ENCODE measurements around the gene ALG14.
A peak's percentile ranks its signal among the peaks of the same experiment; 100 is the strongest.

The ALG14 gene

GRCh38 chr1:95086949-95087533 lies 14.3 kb upstream of the ALG14 start:
- DNase-seq (ENCODE audit: low read depth), result no peak
- H3K4me3 ChIP-seq (ENCODE audit: low read depth, low read length), result no peak overlapping the region
- TF ChIP-seq CTCF (IDR thresholded peaks at IDR 0.05; ENCODE audit: control insufficient read depth, extremely low read depth, insufficient read depth), result no peak

GRCh38 chr1:95085376-95085775 lies 12.6 kb upstream of the ALG14 start:
- no peak for TF ChIP-seq CTCF (IDR thresholded peaks at IDR 0.05; ENCODE audit: control insufficient read depth, extremely low read depth, insufficient read depth)

GRCh38 chr1:95084317-95085176 lies 11.8 kb upstream of the ALG14 start:
- no peak overlapping the region for H3K4me3 ChIP-seq (ENCODE audit: low read depth, low read length)
- peak; percentile 59 for TF ChIP-seq CTCF (IDR thresholded peaks at IDR 0.05; ENCODE audit: control insufficient read depth, extremely low read depth, insufficient read depth)
- DNase-seq (ENCODE audit: low read depth), result peak; percentile 65

More at GRCh38 chr1:95085376-95085775, 12.6 kb upstream of the ALG14 start:
- DNase-seq (ENCODE audit: low read depth), result no peak
- H3K4me3 ChIP-seq (ENCODE audit: low read depth, low read length), result no peak overlapping the region

GRCh38 chr1:95080879-95081278 lies 8.1 kb upstream of the ALG14 start:
- no peak for TF ChIP-seq CTCF (IDR thresholded peaks at IDR 0.05; ENCODE audit: control insufficient read depth, extremely low read depth, insufficient read depth)
- peak; percentile 36 for DNase-seq (ENCODE audit: low read depth)
- no peak overlapping the region for H3K4me3 ChIP-seq (ENCODE audit: low read depth, low read length)

GRCh38 chr1:95080446-95080845 lies 7.7 kb upstream of the ALG14 start:
- H3K4me3 ChIP-seq (ENCODE audit: low read depth, low read length), result no peak overlapping the region
- TF ChIP-seq CTCF (IDR thresholded peaks at IDR 0.05; ENCODE audit: control insufficient read depth, extremely low read depth, insufficient read depth), result no peak
- no peak for DNase-seq (ENCODE audit: low read depth)

- no peak for TF ChIP-seq CTCF (IDR thresholded peaks at IDR 0.05; ENCODE audit: control insufficient read depth, extremely low read depth, insufficient read depth)
- no peak overlapping the region for H3K4me3 ChIP-seq (ENCODE audit: low read depth, low read length)
- no peak for DNase-seq (ENCODE audit: low read depth)
Measured at GRCh38 chr1:95076034-95076433, 3.3 kb upstream of the ALG14 start.

Measured in LNCaP clone FGC (cell line).